Measurements from ENCODE around the gene OVOL2. TPM values are rescaled to one million over a fixed set of nuclear protein-coding genes. Genes with fewer than 3 reads are reported as not detected.

OVOL2 gene
- total RNA-seq, 1 experiment from 2014 or later = not detected

DNA sequence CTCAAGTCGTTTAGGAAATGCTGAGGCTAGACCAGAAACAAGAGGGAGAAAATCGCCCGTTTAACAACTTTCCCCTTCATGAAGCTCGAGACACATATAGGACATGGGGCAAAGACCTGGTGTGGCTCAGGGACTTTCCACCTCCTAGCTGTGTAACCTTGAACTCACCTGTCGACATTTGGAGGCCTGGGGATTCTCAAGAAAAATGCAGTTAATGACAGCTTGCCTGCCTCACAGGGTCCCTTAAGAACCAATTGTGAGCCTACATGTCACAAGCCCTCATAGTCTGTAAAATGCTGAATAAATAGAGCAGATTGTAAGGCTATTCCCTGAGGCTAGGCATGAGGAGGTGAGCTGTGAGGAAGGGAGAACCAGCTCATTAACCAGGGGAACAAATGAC lies 53.8 kb downstream of the OVOL2 start:
- in situ Hi-C loops (cut with HindIII; ENCODE audit: low pct_unique_long_range_greater_than_20kb, low sequenced_read_pairs) = no loop called here
- DNase-seq (ENCODE audit: low read depth, low spot score) = peak; percentile 56

GRCh38 chr20:18001131-18001921 lies 56.4 kb downstream of the OVOL2 start:
- peak; percentile 98 for DNase-seq (ENCODE audit: low read depth, low spot score)
- in situ Hi-C loops (cut with HindIII; ENCODE audit: low pct_unique_long_range_greater_than_20kb, low sequenced_read_pairs) = no loop called here

GRCh38 chr20:17999566-17999965 lies 58.1 kb downstream of the OVOL2 start:
- in situ Hi-C loops (cut with HindIII; ENCODE audit: low pct_unique_long_range_greater_than_20kb, low sequenced_read_pairs) = no loop called here

DNA sequence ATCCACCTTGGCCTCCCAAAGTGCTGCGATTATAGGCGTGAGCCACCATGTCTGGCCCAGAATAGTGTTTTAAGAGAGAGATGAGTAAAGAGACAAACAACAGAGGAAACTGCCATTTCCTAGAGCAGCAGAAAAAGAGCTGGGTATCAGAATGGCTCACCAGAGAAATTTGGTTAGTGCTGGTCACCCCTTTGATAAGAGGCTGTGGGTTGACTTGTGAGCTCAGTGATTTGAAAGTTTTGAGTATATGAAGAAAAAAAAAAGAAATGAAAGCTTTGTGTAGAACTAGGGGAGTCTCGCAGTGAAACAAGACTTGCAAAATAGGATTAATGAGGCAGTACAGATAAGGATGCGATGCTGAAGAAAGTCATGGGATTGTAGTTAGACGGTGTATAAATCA lies 59.3 kb downstream of the OVOL2 start:
- DNase-seq (ENCODE audit: low read depth, low spot score) = no peak
- in situ Hi-C loops (cut with HindIII; ENCODE audit: low pct_unique_long_range_greater_than_20kb, low sequenced_read_pairs) = no loop called here

More at GRCh38 chr20:17999566-17999965, 58.1 kb downstream of the OVOL2 start:
- no peak for DNase-seq (ENCODE audit: low read depth, low spot score)

DNA sequence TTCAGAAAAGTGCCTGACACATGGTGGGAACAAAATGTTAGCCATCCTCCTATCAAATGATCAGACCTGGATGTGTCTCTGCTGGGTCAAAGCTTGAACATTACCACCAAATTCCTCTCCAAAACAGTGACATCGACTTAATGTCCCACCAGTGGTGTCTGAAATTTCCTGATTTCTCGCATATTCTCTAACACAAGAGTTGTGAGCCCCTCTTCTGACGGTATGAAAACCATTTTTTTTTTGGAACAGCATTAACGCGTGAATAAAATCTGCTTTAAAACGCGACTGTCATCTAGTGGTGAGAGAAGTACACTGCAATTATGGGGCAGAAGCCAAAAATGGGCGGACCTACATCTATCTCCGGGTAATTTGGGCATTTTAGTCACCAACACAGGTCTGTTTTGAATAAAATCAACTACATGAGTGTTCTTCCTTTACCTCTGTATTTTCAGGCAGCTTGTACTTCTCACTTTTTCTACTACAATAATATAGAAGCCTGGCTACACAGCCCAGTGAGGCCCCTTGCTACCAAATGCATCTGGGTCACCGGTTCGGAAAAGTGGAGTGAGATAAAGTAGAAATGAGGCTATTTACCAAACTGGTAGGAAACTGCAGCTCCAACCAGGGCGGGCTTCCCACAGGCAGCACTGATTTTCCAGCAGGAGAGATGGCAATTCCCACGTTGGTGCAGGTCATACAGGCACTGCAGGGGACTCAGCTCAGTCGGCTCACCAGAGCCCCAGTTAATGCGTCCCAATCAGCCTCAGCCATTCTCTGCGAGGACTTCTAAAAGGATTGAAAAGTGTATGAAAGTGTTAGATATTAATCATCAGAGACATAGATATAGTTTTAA lies 61.5 kb downstream of the OVOL2 start:
- peak; percentile 82 for DNase-seq (ENCODE audit: low read depth, low spot score)
- in situ Hi-C loops (cut with HindIII; ENCODE audit: low pct_unique_long_range_greater_than_20kb, low sequenced_read_pairs) = no loop called here

GRCh38 chr20:17993546-17993945 lies 64.2 kb downstream of the OVOL2 start:
- in situ Hi-C loops (cut with HindIII; ENCODE audit: low pct_unique_long_range_greater_than_20kb, low sequenced_read_pairs) = no loop called here

DNA sequence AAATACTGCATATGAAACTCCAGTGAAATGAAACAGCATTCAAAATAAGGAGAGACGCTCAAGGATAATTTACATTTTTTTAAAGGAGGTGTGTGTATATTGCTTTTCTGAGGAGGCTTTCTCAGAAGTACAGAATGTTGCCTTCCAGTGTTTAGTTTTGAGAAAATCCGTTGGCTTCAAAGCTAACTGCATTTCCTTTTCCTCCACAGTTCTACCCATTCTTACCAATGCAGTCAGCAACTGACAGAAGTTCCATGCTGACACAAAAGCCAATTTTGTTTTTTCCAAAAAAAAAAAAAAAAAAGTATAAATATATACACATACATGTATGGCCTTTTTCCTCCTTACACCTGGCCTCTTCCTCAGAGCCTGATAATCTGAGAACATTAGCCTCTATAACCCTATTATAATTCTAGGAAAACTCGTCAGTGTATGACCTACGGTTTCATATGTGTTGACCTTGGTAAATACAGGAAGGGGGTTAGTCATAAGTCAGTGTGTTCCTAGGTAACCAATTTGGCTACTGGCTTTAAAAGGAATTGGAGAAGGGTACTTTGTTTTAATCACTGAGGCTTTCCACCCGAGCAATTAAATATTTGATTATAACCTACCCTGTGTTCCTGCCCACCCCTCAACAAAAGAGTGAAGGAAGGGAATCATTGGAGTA lies 64.7 kb downstream of the OVOL2 start:
- in situ Hi-C loops (cut with HindIII; ENCODE audit: low pct_unique_long_range_greater_than_20kb, low sequenced_read_pairs) = no loop called here
- DNase-seq (ENCODE audit: low read depth, low spot score) = no peak

More at GRCh38 chr20:17993546-17993945, 64.2 kb downstream of the OVOL2 start:
- no peak for DNase-seq (ENCODE audit: low read depth, low spot score)

- in situ Hi-C loops (cut with HindIII; ENCODE audit: low pct_unique_long_range_greater_than_20kb, low sequenced_read_pairs) = no loop called here
- DNase-seq (ENCODE audit: low read depth, low spot score) = no peak
Observed at GRCh38 chr20:17992224-17992637, 65.5 kb downstream of the OVOL2 start.

- no peak for DNase-seq (ENCODE audit: low read depth, low spot score)
- in situ Hi-C loops (cut with HindIII; ENCODE audit: low pct_unique_long_range_greater_than_20kb, low sequenced_read_pairs) = no loop called here
Observed at GRCh38 chr20:17990278-17990972, 67.3 kb downstream of the OVOL2 start.

GRCh38 chr20:17987988-17988387 lies 69.7 kb downstream of the OVOL2 start:
- no peak for DNase-seq (ENCODE audit: low read depth, low spot score)
- in situ Hi-C loops (cut with HindIII; ENCODE audit: low pct_unique_long_range_greater_than_20kb, low sequenced_read_pairs) = no loop called here

- in situ Hi-C loops (cut with HindIII; ENCODE audit: low pct_unique_long_range_greater_than_20kb, low sequenced_read_pairs) = no loop called here
Observed at GRCh38 chr20:17985388-17986018, 72.2 kb downstream of the OVOL2 start.

GRCh38 chr20:17976305-17976704 lies 81.4 kb downstream of the OVOL2 start:
- in situ Hi-C loops (cut with HindIII; ENCODE audit: low pct_unique_long_range_greater_than_20kb, low sequenced_read_pairs) = no loop called here
- no peak for DNase-seq (ENCODE audit: low read depth, low spot score)

More at GRCh38 chr20:17985388-17986018, 72.2 kb downstream of the OVOL2 start:
- no peak for DNase-seq (ENCODE audit: low read depth, low spot score)

Small RNAs within 50 kb of the gene (small RNA-seq; reads per million reads assigned to genes)
- 0 reads per million in 2 experiments for gene RNU7-137P

Other genes starting within 250 kb of the OVOL2 start
- 163 and 176 TPM in 2 replicates for gene SNX5, start 89.1 kb downstream of the OVOL2 start, total RNA-seq (2014; rRNA removed; shearing (Covaris generic))
- gene MGME1, start 88.9 kb downstream of the OVOL2 start, total RNA-seq (2014; rRNA removed; shearing (Covaris generic)) = 32.8 and 34.9 TPM in 2 replicates
- 18.6 and 20.7 TPM in 2 replicates for gene KAT14, start 79.9 kb upstream of the OVOL2 start, total RNA-seq (2014; rRNA removed; shearing (Covaris generic))
- gene PET117, start 79.9 kb upstream of the OVOL2 start, total RNA-seq (2014; rRNA removed; shearing (Covaris generic)) = 47.9 and 50.6 TPM in 2 replicates
- gene ZNF133, start 230.6 kb upstream of the OVOL2 start, total RNA-seq (2014; rRNA removed; shearing (Covaris generic)) = 11.9 and 19.2 TPM in 2 replicates

Measured in SK-MEL-5 (cell line).